GM12878 (cell line): ENCODE measurements around the gene PPFIA3. TPM values are rescaled to one million over a fixed set of nuclear protein-coding genes. Genes with fewer than 3 reads are reported as not detected.

Experiments
- BMI1 ChIP-seq: fragments of 450-650 bp; IDR thresholded peaks from 2 replicates; pipeline ENCODE4 v1.6.1; 2016; ENCODE audit warnings: mild to moderate bottlenecking, moderate library complexity, borderline replicate concordance
- CEBPZ ChIP-seq: fragments of 150-350 bp; IDR thresholded peaks from 2 replicates; pipeline ENCODE4 v1.6.1; 2016; ENCODE audit warnings: low read depth, low read length
- JUND ChIP-seq: IDR thresholded peaks from 2 replicates; pipeline ENCODE4 v1.6.1; 2012; ENCODE audit warnings: low read depth, mild to moderate bottlenecking, low read length, improper control_type of control experiment, moderate library complexity
- KAT2A ChIP-seq: conservative IDR thresholded peaks from 2 replicates; pipeline ENCODE4 v1.6.1; 2011; ENCODE audit warnings: low read depth, low read length; ENCODE audit not compliant: control insufficient read depth
- LARP7 ChIP-seq: fragments of 450-650 bp; IDR thresholded peaks from 2 replicates; pipeline ENCODE4 v1.6.1; 2017; ENCODE audit warnings: mild to moderate bottlenecking
- NFXL1 ChIP-seq: fragments of 450-650 bp; IDR thresholded peaks from 2 replicates; pipeline ENCODE4 v1.6.1; 2017; ENCODE audit warnings: antibody characterized with exemption, mild to moderate bottlenecking, borderline replicate concordance
- NRF1 ChIP-seq: conservative IDR thresholded peaks from 2 replicates; pipeline ENCODE4 v1.6.1; 2011; ENCODE audit warnings: mild to moderate bottlenecking, low read depth, low read length, improper control_type of control experiment
- PAX5 ChIP-seq: IDR thresholded peaks from 2 replicates; pipeline ENCODE4 v1.6.1; 2011; ENCODE audit warnings: low read depth, low read length, borderline replicate concordance
- PBX3 ChIP-seq: IDR thresholded peaks from 2 replicates; pipeline ENCODE4 v1.6.1; 2011; ENCODE audit warnings: mild to moderate bottlenecking, low read depth, low read length, moderate library complexity; ENCODE audit not compliant: insufficient replicate concordance
- RCOR1 ChIP-seq: conservative IDR thresholded peaks from 2 replicates; pipeline ENCODE4 v1.6.1; 2012; ENCODE audit warnings: low read depth, low read length, improper control_type of control experiment
- SMAD5 ChIP-seq: IDR thresholded peaks from 2 replicates; pipeline ENCODE4 v1.6.1; 2016; ENCODE audit warnings: antibody characterized with exemption, low read depth
- SREBF1 ChIP-seq: IDR thresholded peaks from 2 replicates; pipeline ENCODE4 v1.6.1; 2012; ENCODE audit warnings: mild to moderate bottlenecking, low read length
- TAF1 ChIP-seq: IDR thresholded peaks from 2 replicates; pipeline ENCODE4 v1.6.1; 2011; ENCODE audit warnings: mild to moderate bottlenecking, low read depth, low read length, borderline replicate concordance
- ZNF207 ChIP-seq: fragments of 450-650 bp; IDR thresholded peaks from 2 replicates; pipeline ENCODE4 v1.6.1; 2014; ENCODE audit warnings: antibody characterized with exemption, mild to moderate bottlenecking, borderline replicate concordance
- ZSCAN29 ChIP-seq: fragments of 450-650 bp; IDR thresholded peaks from 2 replicates; pipeline ENCODE4 v1.6.1; 2017; ENCODE audit warnings: mild to moderate bottlenecking, moderate library complexity
- polyA plus RNA-seq, 11 experiments: library from polyadenylated mRNA; depleted of rRNA in 4 of 11; unstranded in 6 of 11; stranded (reverse) in 5 of 11; fragments of >200 nt; fragmentation: Nextera tagmentation in 4 of 11; fragmentation: Illumina TruSeq in 1 of 11; extraction: Ambion mirVana in 4 of 11; extraction: Trizol in 1 of 11; gene quantifications; 1 replicate in 1 of 11; 2 replicates in 10 of 11; pipeline versions ENCODE4 v1.2.1 to v1.2.3, GENCODE V29; 2011 to 2016; ENCODE audit warnings: inconsistent platforms in 2 of 11, missing spikeins in 2 of 11, low read depth in 1 of 11
- total RNA-seq, 4 experiments: library from RNA; depleted of rRNA in 3 of 4; stranded (reverse); fragments of >200 nt in 3 of 4; fragmentation: Illumina TruSeq in 1 of 4; extraction: Trizol in 1 of 4; gene quantifications; 2 replicates each; pipeline versions ENCODE4 v1.2.1 to v1.2.3, GENCODE V29; 2013 to 2021
- TF ChIP-seq, protein P1 (sequence below): fragments of 450-650 bp; IDR thresholded peaks from 2 replicates; pipeline ENCODE4 v1.6.1; 2018; ENCODE audit warnings: mild to moderate bottlenecking, low read depth, moderate library complexity; ENCODE audit not compliant: partially characterized antibody
- TF ChIP-seq, protein P2 (sequence below): fragments of 450-650 bp; formaldehyde crosslinking; IDR thresholded peaks from 2 replicates; pipeline ENCODE4 v1.5.0; 2022; ENCODE audit warnings: mild to moderate bottlenecking, missing genetic modification characterization
- TF ChIP-seq, protein P3 (sequence below): IDR thresholded peaks from 2 replicates; pipeline ENCODE4 v1.6.1; 2011; ENCODE audit warnings: low read depth, mild to moderate bottlenecking, low read length, moderate library complexity, borderline replicate concordance; ENCODE audit errors: extremely low read depth

The PPFIA3 gene
- total and polyA plus RNA-seq, 10 of the 15 experiments (the other 5 are each of a cell fraction or from before 2014, with no cell fraction given), result 0.11 to 1.7 (median 0.73) TPM; not detected in 3

- TF ChIP-seq, protein P1, sequence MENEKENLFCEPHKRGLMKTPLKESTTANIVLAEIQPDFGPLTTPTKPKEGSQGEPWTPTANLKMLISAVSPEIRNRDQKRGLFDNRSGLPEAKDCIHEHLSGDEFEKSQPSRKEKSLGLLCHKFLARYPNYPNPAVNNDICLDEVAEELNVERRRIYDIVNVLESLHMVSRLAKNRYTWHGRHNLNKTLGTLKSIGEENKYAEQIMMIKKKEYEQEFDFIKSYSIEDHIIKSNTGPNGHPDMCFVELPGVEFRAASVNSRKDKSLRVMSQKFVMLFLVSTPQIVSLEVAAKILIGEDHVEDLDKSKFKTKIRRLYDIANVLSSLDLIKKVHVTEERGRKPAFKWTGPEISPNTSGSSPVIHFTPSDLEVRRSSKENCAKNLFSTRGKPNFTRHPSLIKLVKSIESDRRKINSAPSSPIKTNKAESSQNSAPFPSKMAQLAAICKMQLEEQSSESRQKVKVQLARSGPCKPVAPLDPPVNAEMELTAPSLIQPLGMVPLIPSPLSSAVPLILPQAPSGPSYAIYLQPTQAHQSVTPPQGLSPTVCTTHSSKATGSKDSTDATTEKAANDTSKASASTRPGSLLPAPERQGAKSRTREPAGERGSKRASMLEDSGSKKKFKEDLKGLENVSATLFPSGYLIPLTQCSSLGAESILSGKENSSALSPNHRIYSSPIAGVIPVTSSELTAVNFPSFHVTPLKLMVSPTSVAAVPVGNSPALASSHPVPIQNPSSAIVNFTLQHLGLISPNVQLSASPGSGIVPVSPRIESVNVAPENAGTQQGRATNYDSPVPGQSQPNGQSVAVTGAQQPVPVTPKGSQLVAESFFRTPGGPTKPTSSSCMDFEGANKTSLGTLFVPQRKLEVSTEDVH, result no peak
- TF ChIP-seq SMAD5, result peak; percentile 95
- TF ChIP-seq BMI1, result no peak
- no peak for TF ChIP-seq SREBF1
- TF ChIP-seq, protein P2, sequence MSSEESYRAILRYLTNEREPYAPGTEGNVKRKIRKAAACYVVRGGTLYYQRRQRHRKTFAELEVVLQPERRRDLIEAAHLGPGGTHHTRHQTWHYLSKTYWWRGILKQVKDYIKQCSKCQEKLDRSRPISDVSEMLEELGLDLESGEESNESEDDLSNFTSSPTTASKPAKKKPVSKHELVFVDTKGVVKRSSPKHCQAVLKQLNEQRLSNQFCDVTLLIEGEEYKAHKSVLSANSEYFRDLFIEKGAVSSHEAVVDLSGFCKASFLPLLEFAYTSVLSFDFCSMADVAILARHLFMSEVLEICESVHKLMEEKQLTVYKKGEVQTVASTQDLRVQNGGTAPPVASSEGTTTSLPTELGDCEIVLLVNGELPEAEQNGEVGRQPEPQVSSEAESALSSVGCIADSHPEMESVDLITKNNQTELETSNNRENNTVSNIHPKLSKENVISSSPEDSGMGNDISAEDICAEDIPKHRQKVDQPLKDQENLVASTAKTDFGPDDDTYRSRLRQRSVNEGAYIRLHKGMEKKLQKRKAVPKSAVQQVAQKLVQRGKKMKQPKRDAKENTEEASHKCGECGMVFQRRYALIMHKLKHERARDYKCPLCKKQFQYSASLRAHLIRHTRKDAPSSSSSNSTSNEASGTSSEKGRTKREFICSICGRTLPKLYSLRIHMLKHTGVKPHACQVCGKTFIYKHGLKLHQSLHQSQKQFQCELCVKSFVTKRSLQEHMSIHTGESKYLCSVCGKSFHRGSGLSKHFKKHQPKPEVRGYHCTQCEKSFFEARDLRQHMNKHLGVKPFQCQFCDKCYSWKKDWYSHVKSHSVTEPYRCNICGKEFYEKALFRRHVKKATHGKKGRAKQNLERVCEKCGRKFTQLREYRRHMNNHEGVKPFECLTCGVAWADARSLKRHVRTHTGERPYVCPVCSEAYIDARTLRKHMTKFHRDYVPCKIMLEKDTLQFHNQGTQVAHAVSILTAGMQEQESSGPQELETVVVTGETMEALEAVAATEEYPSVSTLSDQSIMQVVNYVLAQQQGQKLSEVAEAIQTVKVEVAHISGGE, result no peak
- TF ChIP-seq PAX5, result 0 out of 2 replicates have a peak, but pooled peaks have one; percentile 40
- no peak for TF ChIP-seq NFXL1
- no peak for TF ChIP-seq ZSCAN29
- TF ChIP-seq PBX3, result peak; percentile 78
- TF ChIP-seq CEBPZ, result no peak
- TF ChIP-seq JUND, result 0 out of 2 replicates have a peak, but pooled peaks have one; percentile 17
- peak; percentile 90 for TF ChIP-seq NRF1
- no peak for TF ChIP-seq KAT2A
- peak; percentile 94 for TF ChIP-seq RCOR1
- TF ChIP-seq TAF1, result peak; percentile 95
- peak; percentile 98 for TF ChIP-seq LARP7
- TF ChIP-seq ZNF207, result peak; percentile 71; the same call in 1 of the 2 replicates
- TF ChIP-seq, protein P3, sequence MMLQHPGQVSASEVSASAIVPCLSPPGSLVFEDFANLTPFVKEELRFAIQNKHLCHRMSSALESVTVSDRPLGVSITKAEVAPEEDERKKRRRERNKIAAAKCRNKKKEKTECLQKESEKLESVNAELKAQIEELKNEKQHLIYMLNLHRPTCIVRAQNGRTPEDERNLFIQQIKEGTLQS, result no peak
Measured at GRCh38 chr19:49085020-49085867, 34.1 kb upstream of the PPFIA3 start, which contains the start of gene SNRNP70 (continued).
